DMS53 treated with DMSO at 0.1 percent for 48 hours (cell line): Measurements from ENCODE around the gene DNAJB6.
"Not testable (repeated sequence)": the region's sequence is repeated elsewhere in the genome, so short reads cannot be mapped to it uniquely, and the experiment has no call there.

ENCODE experiments used
- DNase-seq: peaks from one replicate; lab custom pipeline; 2025; ENCODE audit not compliant: unreplicated experiment; lab: John Stamatoyannopoulos, UW

The DNAJB6 gene

GRCh38 chr7:157438121-157439025, 101.6 kb downstream of the DNAJB6 start:
- no peak for DNase-seq

- no peak for DNase-seq
These were observed 102.3 kb downstream of the DNAJB6 start for GRCh38 chr7:157439149-157439548.

- DNase-seq: no peak
These were observed 103.0 kb downstream of the DNAJB6 start for GRCh38 chr7:157439761-157440160.

DNA sequence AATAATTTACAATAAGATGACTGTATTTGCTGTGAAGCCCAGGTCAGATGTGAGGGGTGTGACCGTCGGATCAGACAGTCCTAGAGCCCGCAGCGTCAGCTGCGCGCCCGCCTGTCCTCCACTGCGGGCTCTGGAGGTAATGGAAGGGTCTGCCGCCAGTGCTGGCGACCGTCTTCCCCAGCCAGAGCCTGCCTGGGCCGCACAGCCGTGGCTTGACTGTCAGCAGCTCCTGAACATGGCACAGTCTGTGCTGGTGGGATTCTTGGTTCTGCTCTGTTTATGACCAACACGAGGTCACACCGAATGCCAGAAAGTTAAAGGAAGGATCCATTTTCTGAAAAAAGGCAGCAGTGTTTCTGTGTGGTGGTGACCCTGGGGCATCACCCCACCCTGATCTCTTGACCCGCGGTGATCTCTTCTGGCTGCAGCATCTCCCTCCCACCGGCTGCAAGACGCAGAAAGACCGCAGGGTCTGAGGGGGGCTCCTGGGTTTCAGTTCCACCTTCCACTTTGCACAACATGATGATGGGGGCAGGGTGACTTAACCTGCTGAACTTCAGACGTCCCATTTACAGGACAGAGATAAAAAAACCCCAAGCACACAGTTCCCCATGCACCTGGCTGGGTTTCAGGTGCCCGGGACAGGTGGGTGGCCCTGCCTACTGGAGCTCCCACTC, 103.7 kb downstream of the DNAJB6 start:
- DNase-seq: no peak

DNA sequence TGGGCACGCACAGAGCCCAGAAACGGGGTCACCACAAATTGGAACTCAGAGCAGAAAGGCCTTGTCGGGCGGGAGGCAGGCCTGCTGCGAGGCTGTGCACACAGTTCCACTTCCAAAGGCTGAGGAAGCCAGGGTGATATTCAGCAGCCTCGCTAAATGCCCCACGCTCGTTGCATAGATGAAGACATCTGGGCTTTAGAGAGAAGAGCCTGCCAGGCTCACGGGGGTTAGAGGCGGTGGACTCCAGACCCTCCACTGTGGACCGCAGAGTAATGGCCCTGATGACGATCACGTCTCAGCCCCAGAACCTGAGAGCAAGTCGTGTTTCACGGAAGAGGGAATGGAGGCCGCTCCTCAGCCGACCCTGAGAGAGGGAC, 104.2 kb downstream of the DNAJB6 start:
- DNase-seq: no peak

GRCh38 chr7:157442456-157442855, 105.7 kb downstream of the DNAJB6 start:
- no peak for DNase-seq

DNA sequence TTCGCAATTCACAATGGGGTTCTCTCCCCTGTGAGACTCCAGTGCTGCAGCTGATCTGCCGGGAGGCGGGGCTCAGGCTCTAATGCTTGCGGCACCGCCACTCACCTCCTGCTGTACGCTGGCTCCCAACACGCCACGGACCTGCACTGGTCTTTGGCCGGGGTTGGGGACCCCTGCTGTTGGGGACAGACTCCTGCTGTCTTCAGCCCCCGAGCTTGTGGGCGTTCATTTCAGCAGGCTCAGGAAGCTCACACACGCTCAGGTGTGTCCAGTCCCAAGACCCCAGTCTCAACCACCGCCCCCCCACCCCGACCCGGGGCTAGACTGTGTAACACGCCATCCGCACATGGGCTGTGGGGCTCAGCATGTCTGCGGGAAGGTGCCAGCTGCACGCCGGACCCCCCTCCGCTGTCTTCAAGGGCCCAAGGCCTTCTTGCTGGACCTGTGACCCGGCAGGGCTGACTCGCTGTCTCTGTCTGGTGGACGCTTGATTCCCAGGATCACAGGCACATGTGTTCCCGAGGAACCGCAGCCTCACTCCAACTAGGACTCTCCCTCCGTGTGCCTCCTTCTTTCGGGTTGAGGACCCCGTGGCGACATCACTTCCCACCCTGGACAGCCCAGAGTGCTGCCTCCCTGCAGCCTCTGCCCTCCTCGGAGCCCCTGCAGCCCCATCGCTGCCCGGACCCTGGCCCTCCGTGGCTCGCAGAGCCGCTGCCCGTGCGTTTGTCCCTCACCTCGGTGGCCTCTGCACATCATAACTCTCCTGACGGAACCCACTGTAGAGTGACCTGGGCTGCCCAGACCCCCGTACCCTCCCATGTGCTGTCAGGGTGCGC, 106.4 kb downstream of the DNAJB6 start:
- no peak for DNase-seq

- DNase-seq: no peak
These were observed 107.4 kb downstream of the DNAJB6 start for GRCh38 chr7:157444011-157444842.

DNA sequence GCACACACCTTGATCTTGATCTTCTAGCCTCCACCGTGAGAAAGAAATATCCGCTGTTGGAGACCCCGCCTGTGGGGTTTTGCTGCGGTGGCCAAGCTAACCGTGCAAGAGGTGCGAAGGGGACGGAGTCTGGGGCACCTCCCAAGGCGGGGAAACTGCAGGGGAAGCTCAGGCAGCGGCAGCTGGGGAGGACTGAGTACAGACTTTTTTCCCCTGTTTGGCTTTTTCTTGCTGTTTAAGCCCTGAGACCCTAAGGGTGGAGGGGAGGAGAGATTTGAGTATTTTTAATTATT, 108.0 kb downstream of the DNAJB6 start:
- DNase-seq: no peak

DNA sequence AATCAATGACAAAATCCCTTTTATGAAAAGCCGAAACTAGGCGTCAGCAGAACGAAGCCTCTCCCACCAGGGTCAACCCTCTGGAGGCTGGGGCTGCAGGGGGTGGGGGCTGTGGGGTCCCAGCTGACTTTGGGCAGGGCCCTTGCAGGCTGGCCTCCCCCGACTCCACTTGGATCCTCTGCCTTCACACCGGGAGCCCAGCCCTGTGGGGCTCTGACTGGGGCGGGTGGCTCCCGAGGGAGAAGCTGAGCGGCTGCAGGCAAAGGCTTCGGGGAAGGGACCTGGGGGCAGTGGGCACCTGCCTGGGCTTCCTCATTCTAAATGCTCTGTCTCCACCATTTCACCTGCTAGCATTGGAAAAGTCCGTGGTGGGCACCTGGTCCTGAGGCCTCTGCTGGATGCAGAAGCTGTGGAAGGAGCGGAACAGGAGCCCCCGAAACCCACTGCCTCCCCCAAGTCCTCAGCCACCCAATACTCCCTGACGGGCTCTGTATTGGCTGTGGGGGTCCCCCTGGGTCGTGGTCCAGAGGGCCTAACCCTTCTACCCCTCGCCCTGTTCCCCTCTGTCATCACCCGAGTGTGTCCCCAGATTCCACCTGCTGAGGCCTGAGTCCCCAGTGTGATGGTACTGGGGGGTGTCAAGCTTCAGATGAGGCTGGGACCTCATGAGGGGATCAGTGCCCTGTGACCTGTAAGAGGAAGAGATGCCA, 108.6 kb downstream of the DNAJB6 start:
- no peak for DNase-seq

GRCh38 chr7:157445956-157446295, 109.1 kb downstream of the DNAJB6 start:
- DNase-seq: no peak

DNA sequence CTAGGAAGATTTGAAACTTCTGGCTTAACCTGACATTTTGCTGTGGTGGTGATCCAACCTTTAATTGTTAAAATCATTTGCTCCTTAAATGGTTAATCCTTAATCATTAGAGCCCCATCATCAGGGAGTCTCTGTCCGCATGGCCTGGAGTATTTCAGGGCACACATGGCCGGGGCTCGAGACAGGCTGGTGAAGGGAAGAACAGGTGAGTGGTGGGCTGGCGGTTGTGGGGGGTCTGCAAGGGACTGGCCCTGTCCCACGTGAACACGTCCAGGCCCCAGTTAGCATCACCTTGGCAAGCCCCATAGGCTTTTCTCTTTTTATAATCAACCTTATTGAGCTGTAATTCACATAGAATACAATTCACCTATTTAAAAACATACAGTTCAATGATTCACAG, 109.5 kb downstream of the DNAJB6 start:
- DNase-seq: no peak

GRCh38 chr7:157454003-157454402, 117.2 kb downstream of the DNAJB6 start:
- DNase-seq: not testable (repeated sequence)

GRCh38 chr7:157457355-157458253, 120.8 kb downstream of the DNAJB6 start:
- DNase-seq: no peak

- no peak for DNase-seq
These were observed 121.4 kb downstream of the DNAJB6 start for GRCh38 chr7:157458254-157458633.

- DNase-seq: no peak
These were observed 123.2 kb downstream of the DNAJB6 start for GRCh38 chr7:157459966-157460365.

- no peak for DNase-seq
These were observed 123.9 kb downstream of the DNAJB6 start for GRCh38 chr7:157460721-157461120.

- no peak for DNase-seq
These were observed 125.0 kb downstream of the DNAJB6 start for GRCh38 chr7:157461573-157462418.

GRCh38 chr7:157462419-157462771, 125.6 kb downstream of the DNAJB6 start:
- no peak for DNase-seq
